ENCODE data around the gene MEGF11.
A peak's percentile ranks its signal among the peaks of the same experiment; 100 is the strongest.

The MEGF11 gene

GRCh38 chr15:65918357-65918920 lies 335.1 kb downstream of the MEGF11 start:
- DNase-seq (ENCODE audit: low read depth in 2 of 2), result no peak

GRCh38 chr15:65917936-65918335 lies 335.6 kb downstream of the MEGF11 start:
- no peak for DNase-seq (ENCODE audit: low read depth in 2 of 2)

- DNase-seq (ENCODE audit: low read depth in 2 of 2), result no peak
Measured at GRCh38 chr15:65917407-65917756, 336.2 kb downstream of the MEGF11 start.

- peak in 1 of 2 donors; percentile 2 for DNase-seq (ENCODE audit: low read depth in 2 of 2)
Measured at GRCh38 chr15:65916664-65917406, 336.7 kb downstream of the MEGF11 start.

GRCh38 chr15:65916041-65916663 lies 337.4 kb downstream of the MEGF11 start:
- DNase-seq (ENCODE audit: low read depth in 2 of 2), result no peak

GRCh38 chr15:65914981-65915925 lies 338.3 kb downstream of the MEGF11 start:
- no peak for DNase-seq (ENCODE audit: low read depth in 2 of 2)

GRCh38 chr15:65914386-65914785 lies 339.2 kb downstream of the MEGF11 start:
- no peak for DNase-seq (ENCODE audit: low read depth in 2 of 2)

GRCh38 chr15:65913631-65914199 lies 339.8 kb downstream of the MEGF11 start:
- no peak for DNase-seq (ENCODE audit: low read depth in 2 of 2)

GRCh38 chr15:65912235-65912634 lies 341.3 kb downstream of the MEGF11 start:
- no peak for DNase-seq (ENCODE audit: low read depth in 2 of 2)

GRCh38 chr15:65910341-65910740 lies 343.2 kb downstream of the MEGF11 start:
- no peak for DNase-seq (ENCODE audit: low read depth in 2 of 2)

GRCh38 chr15:65909831-65910230 lies 343.7 kb downstream of the MEGF11 start:
- DNase-seq (ENCODE audit: low read depth in 2 of 2), result no peak

- DNase-seq (ENCODE audit: low read depth in 2 of 2), result no peak
Measured at GRCh38 chr15:65908876-65909275, 344.7 kb downstream of the MEGF11 start.

GRCh38 chr15:65907661-65908060 lies 345.9 kb downstream of the MEGF11 start:
- no peak for DNase-seq (ENCODE audit: low read depth in 2 of 2)

GRCh38 chr15:65906396-65906795 lies 347.2 kb downstream of the MEGF11 start:
- DNase-seq (ENCODE audit: low read depth in 2 of 2), result no peak

GRCh38 chr15:65904301-65904700 lies 349.2 kb downstream of the MEGF11 start:
- DNase-seq (ENCODE audit: low read depth in 2 of 2), result no peak

GRCh38 chr15:65903296-65904073 lies 350.1 kb downstream of the MEGF11 start:
- DNase-seq (ENCODE audit: low read depth in 2 of 2), result no peak

GRCh38 chr15:65902373-65902772 lies 351.2 kb downstream of the MEGF11 start:
- no peak for DNase-seq (ENCODE audit: low read depth in 2 of 2)

GRCh38 chr15:65901836-65902235 lies 351.7 kb downstream of the MEGF11 start:
- DNase-seq (ENCODE audit: low read depth in 2 of 2), result no peak

- no peak for DNase-seq (ENCODE audit: low read depth in 2 of 2)
Measured at GRCh38 chr15:65901336-65901735, 352.2 kb downstream of the MEGF11 start.

- no peak for DNase-seq (ENCODE audit: low read depth in 2 of 2)
Measured at GRCh38 chr15:65900488-65900887, 353.1 kb downstream of the MEGF11 start.

GRCh38 chr15:65896236-65896635 lies 357.3 kb downstream of the MEGF11 start:
- no peak for DNase-seq (ENCODE audit: low read depth in 2 of 2)
